Vagina (tissue), 2 donors: ENCODE measurements around the gene ILDR2.

Experiments used
- POLR2A ChIP-seq, 2 donors: fragments of 450-650 bp; IDR thresholded peaks; one replicate each; pipeline ENCODE4 v1.6.1; 2017; ENCODE audit warnings: antibody characterized with exemption in 2 of 2, mild to moderate bottlenecking in 2 of 2, moderate library complexity in 2 of 2
- POLR2AphosphoS5 ChIP-seq, 2 donors: sonication (generic); formaldehyde crosslinking; IDR thresholded peaks; one replicate each; pipeline ENCODE4 v1.9.0; 2017; ENCODE audit warnings: antibody characterized with exemption in 2 of 2, mild to moderate bottlenecking in 2 of 2, low read depth in 1 of 2; ENCODE audit not compliant: insufficient read depth in 1 of 2
- TF ChIP-seq, protein P1 (sequence below), 3 experiments: fragments of 450-650 bp in 2 of 3; fragments of 200-600 bp in 1 of 3; sonication (generic) in 1 of 3; IDR thresholded peaks; one replicate each; pipeline ENCODE4 v1.5.1; 2017 to 2019; ENCODE audit warnings: antibody characterized with exemption in 3 of 3, mild to moderate bottlenecking in 2 of 3, moderate library complexity in 2 of 3

GRCh38 chr1:166905900-166906299 lies 69.4 kb downstream of the ILDR2 start:
- TF ChIP-seq, protein P1, sequence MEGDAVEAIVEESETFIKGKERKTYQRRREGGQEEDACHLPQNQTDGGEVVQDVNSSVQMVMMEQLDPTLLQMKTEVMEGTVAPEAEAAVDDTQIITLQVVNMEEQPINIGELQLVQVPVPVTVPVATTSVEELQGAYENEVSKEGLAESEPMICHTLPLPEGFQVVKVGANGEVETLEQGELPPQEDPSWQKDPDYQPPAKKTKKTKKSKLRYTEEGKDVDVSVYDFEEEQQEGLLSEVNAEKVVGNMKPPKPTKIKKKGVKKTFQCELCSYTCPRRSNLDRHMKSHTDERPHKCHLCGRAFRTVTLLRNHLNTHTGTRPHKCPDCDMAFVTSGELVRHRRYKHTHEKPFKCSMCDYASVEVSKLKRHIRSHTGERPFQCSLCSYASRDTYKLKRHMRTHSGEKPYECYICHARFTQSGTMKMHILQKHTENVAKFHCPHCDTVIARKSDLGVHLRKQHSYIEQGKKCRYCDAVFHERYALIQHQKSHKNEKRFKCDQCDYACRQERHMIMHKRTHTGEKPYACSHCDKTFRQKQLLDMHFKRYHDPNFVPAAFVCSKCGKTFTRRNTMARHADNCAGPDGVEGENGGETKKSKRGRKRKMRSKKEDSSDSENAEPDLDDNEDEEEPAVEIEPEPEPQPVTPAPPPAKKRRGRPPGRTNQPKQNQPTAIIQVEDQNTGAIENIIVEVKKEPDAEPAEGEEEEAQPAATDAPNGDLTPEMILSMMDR (IDR thresholded peaks at IDR 0.05), result no peak
- TF ChIP-seq POLR2A (IDR thresholded peaks at IDR 0.05) (no peak), POLR2AphosphoS5 (IDR thresholded peaks at IDR 0.05; ENCODE audit: insufficient read depth in 1 of 2, low read depth in 1 of 2) (peak in 1 of 2 donors; percentile 56)
